HG03558 (cell line): ENCODE results near the gene ABCC8.
A peak's percentile ranks its signal among the peaks of the same experiment; 100 is the strongest.

ENCODE experiments used
- ATAC-seq: cut with Tn5 transposase; IDR thresholded peaks from one replicate; pipeline ENCODE4 v1.9.1; 2021; ENCODE audit warnings: moderate number of reproducible peaks; ENCODE audit not compliant: unreplicated experiment; ENCODE audit errors: extremely low read depth

ABCC8 gene

DNA sequence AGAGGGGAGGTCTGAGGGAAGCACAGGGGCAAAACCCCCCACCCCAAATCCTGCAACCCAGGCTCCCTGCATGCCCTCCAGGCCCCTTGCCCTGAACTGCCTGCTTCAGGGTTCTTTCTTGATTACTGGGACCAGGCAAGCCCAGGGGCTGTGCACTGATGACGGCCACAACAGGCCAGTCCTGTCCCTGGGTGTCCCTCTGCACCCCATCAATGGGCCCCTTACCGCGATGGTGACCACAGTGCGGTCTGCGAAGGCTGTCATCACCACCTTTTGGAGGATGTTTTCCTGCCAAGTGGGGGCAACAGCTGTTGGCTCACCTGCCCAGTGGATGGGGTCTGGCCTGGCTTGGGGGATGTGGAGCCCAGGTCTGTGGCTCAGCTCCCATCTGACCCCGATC is 83.2 kb downstream of the ABCC8 start:
- ATAC-seq = no peak

DNA sequence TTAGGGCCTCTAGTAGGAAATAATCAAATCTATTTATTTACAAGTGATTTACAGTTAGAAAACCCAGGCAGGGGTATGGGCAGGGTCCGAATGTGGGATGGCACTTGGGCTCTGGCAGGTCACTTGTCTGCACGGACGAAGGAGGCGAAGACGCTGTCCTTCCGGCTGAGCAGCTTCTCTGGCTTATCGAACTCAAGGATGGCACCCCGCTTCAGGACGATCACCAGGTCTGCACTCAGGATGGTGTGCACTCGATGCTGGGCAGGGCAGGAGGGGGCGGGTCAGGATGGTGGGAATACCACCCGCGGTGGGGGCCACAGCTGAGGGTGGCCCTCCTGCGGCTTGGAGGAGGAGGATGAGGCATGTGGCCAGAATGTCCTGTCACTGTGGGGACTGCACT is 83.8 kb downstream of the ABCC8 start:
- no peak for ATAC-seq

DNA sequence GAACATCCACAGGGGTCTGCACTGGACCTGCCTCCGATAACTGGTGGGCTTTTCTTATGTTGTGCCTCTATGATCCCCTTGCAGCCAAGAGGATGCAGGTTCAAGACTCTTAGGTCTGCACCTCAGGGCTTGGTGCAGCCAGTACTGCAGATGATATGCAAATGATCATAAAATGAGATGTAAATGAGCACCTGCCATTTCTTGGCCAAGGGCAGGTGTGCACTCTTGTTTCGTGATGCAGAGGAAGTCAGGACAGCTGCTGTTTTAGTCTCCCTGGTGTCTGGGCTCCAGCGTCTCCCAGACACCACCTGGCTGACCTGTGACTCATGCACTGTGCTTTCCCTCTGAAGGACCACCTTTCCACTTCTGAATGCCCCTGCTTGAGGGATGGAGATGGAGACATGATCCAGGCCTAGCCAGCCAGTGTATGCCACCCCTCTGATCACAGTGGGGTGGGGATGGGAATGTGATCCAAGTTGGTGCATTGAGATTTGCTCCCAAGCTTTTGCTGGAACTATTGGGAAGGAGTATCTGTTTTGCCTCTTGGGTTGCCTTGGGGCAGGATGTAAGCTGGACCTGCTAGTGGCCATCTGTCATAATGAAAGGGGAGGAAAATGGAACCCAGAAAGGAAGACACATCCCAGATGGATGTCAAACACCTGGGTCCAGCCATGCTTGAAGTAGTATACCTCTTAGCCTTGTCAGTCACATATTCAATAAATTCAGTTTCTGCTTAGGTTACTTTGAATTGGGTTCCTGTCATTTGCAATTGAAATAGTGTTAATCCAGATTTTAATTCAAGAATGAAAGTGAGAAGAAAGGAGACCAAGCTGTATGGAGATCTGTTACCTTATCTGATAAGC is 84.9 kb downstream of the ABCC8 start:
- no peak for ATAC-seq

GRCh38 chr11:17389957-17390649 is 86.5 kb downstream of the ABCC8 start:
- ATAC-seq = no peak

- no peak for ATAC-seq
These were observed 87.3 kb downstream of the ABCC8 start for GRCh38 chr11:17389211-17389956.

DNA sequence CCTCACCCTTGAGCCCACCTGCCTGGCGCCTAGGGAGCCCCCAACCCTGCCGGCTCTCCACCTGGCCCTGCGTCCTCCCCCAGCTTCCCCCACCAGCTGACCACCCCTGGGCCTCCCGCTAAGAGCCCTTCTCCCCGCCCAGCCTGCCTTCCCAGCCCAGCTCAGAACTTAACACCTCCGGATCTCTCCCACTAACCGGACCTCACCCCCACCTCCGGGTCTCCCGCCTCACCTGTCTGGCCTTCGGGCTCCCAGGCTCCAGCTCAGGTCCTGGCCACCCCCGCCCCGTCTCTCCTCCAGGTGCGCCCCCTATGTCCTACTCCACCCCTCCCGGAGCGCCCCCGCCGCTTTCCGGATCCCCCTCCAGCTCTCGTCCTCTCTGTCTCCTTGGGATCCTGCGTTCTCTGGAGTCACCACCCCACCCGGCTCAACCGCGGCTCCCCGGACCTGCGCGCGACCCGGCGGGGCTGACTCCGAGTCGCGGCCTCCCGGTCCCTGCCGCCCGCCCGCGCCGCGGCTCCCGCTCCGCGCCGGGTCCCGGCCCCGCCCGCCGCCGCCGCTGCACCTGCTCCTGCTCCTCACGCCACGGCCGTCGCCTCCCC is 87.9 kb downstream of the ABCC8 start, which contains the start of gene KCNJ11:
KCNJ11 (minus strand) TSS at position 51 of the 602 bp plus-strand sequence. CDS start 568 bp downstream, outside the sequence.
- ATAC-seq = no peak

GRCh38 chr11:17387811-17388210 is 88.8 kb downstream of the ABCC8 start:
- no peak for ATAC-seq

- ATAC-seq = no peak
These were observed 89.4 kb downstream of the ABCC8 start for GRCh38 chr11:17387254-17387653.

- ATAC-seq = peak; percentile 51
These were observed 90.1 kb downstream of the ABCC8 start for GRCh38 chr11:17386331-17387084.

- no peak for ATAC-seq
These were observed 90.7 kb downstream of the ABCC8 start for GRCh38 chr11:17385926-17386325.

DNA sequence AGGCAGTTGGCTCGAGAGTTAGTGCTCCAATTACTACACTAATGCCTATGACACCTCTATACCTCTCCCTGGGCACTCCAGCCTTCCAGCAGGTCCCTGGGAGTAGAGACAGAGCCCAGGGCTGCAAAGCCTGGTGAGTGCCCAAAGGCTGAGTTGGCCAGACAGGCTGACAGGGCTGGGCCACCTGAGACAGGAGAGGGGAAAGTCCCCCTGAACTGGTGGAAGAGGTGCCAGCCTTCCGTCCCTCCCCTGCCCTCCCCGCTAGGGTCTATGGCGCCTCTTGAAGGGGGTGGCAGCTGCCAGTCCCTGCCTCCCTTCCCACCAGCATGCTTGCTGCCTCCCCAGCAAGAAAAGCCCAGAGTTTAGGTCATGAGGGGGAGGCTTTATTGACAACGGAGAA is 91.2 kb downstream of the ABCC8 start:
- ATAC-seq = no peak

DNA sequence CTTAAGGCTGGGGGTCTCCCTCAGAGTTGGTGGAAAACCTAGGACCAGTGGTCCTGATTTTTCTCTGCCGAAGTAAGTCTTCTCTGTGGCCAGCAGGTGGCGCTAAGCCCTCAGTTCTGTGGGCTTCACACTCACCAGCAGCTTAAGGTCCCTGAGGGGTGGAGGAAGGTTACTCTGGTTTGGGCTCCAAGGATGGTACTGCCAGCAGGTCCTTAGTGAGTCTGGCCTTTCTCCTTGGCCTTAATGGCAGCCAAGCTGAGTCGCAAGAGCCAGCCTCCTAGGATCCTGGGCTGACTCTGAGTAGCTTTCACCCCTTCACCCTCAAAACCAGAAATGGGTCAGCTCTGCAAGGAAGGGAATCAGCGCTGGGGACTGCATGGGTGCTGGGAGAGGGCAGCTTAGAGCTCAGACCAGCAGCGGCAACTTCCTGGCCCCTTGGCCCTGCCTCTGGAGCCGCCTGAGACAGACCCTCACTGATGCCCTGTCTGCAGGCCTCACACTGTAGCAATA is 92.6 kb downstream of the ABCC8 start:
- no peak for ATAC-seq

DNA sequence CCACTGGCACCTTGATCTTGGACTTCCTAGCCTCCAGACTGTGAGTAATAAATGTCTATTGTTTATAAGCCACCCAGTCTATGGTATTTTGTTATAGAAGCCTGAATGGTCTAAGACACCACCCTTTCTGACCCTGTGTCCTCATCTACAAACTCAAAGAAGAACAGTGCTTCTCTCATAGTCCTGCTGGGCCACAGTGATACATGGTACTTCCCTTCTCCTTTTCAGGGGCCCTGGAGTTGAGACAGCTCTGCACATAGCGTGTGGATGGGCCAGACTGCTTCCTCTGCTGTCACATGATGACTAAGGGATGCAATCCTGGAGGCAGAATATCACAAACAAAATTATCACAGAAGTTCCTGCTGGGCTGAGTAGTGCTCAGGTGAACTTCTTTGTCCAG is 93.2 kb downstream of the ABCC8 start:
- no peak for ATAC-seq

GRCh38 chr11:17382046-17382728 is 94.5 kb downstream of the ABCC8 start:
- no peak for ATAC-seq

GRCh38 chr11:17381156-17381555 is 95.5 kb downstream of the ABCC8 start:
- ATAC-seq = no peak

DNA sequence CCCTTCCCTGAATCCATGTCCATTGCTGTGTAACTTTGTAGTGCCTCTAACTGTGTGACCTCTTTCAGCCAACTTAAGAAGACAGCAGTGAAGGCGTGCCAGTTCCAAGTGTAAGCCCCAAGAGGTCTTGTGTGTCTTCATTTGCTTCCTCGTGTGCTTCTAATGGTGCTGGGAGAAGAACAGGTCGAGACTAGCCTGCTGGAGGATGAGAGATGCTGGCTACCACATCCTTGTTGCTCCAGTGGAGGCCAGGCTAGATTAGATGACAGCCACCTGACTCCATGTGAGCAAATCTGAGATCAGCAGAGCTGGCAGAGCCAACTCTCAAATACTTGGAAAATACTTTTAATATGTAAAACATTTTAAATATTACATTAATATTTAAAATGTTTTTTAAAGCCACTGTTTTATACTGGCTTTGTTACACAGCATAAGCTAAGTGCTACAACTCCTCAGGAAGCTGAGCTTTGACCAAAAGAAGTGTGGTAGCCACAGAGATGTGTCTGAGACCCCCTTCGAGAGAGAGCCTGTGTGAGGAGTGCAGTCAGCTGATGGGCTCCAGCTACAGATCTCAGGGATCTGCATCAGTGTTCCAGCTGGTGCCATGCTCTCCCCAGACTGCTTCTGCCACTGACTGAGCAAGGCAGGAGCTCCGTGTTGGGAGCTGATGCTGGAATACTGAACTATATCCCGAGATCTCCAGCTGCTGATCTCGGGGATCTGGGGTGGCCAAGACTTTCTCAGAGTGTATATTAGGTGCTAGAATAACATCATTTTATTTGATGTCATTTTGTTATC is 97.1 kb downstream of the ABCC8 start:
- ATAC-seq = no peak

- no peak for ATAC-seq
These were observed 98.0 kb downstream of the ABCC8 start for GRCh38 chr11:17378655-17379054.

DNA sequence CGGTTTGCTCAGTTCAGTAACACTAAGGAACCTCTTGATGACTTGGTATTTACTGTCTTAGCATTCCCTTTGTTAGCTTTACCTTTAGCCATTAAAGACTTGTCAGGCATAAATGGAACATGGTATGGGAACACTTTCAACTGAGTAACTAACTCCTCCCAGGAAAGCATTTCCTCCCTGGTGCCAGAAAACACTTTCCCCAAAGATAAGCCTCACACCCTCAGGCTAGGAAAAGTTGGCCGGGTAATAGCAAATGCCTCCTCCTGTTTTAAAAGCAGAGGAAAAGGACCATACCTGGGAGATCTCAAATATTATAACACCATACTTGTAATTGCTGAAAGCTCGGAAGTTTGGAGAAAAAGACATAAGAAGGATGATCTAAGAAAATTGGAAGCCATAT is 100.2 kb downstream of the ABCC8 start:
- ATAC-seq = no peak
